GM10248 (cell line): Measurements from ENCODE around the gene DGKI.

Source experiments
- CTCF ChIA-PET: fragments of 300-600 bp; sonication (Branson Sonifier 250); formaldehyde crosslinking; extraction: SDS; loops from one replicate; lab custom pipeline; 2021; ENCODE audit warnings: antibody characterized with exemption; lab: Yijun Ruan, JAX
- POLR2A ChIA-PET: fragments of 350-650 bp; sonication (Branson Sonifier 250); formaldehyde crosslinking; extraction: SDS; loops from one replicate; lab custom pipeline; 2020; ENCODE audit warnings: antibody characterized with exemption; lab: Yijun Ruan, JAX
- DNase-seq: peaks from one replicate; pipeline ENCODE4 v3.0.0; 2012; ENCODE audit errors: extremely low spot score
- TF ChIP-seq, protein P1 (sequence below): IDR thresholded peaks from 2 replicates; pipeline ENCODE4 v1.5.1; 2012; ENCODE audit warnings: mild to moderate bottlenecking, low read depth; ENCODE audit errors: extremely low read depth, missing control alignments, control extremely low read depth

Gene DGKI

DNA sequence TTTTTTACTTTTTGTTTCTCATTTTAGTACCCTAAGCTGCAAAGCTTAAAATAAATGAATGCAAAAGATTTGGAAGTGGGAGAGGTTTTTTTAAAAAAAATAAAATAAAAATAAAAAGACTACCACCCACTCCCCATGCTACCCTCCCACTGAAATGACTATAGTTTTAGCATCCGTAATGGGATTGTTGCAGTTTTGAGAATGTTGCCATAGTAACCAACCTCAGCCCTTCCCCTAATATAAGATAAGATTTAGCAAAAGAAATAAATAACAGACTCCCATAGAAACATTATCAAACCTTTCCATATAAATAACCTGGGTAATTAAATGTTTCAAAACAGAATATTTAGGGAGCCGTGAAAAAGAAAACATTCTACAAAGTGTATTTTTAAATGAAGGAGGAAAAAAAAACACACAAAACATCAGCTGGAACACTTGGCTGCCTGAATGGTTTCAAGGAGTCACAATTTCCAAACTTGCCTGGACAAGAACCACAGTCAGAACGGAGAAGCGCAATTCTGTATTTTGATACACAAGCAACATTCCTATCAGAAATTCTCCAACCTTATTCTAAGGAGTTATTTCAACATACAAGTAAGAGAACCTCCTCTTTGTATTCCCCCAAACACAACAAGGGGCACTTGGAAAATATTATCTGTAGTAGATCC, 57.4 kb downstream of the DGKI start:
- no peak for DNase-seq
- TF ChIP-seq, protein P1, sequence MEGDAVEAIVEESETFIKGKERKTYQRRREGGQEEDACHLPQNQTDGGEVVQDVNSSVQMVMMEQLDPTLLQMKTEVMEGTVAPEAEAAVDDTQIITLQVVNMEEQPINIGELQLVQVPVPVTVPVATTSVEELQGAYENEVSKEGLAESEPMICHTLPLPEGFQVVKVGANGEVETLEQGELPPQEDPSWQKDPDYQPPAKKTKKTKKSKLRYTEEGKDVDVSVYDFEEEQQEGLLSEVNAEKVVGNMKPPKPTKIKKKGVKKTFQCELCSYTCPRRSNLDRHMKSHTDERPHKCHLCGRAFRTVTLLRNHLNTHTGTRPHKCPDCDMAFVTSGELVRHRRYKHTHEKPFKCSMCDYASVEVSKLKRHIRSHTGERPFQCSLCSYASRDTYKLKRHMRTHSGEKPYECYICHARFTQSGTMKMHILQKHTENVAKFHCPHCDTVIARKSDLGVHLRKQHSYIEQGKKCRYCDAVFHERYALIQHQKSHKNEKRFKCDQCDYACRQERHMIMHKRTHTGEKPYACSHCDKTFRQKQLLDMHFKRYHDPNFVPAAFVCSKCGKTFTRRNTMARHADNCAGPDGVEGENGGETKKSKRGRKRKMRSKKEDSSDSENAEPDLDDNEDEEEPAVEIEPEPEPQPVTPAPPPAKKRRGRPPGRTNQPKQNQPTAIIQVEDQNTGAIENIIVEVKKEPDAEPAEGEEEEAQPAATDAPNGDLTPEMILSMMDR, result no peak
- ChIA-PET POLR2A (no interaction called here), CTCF (no interaction called here)

DNA sequence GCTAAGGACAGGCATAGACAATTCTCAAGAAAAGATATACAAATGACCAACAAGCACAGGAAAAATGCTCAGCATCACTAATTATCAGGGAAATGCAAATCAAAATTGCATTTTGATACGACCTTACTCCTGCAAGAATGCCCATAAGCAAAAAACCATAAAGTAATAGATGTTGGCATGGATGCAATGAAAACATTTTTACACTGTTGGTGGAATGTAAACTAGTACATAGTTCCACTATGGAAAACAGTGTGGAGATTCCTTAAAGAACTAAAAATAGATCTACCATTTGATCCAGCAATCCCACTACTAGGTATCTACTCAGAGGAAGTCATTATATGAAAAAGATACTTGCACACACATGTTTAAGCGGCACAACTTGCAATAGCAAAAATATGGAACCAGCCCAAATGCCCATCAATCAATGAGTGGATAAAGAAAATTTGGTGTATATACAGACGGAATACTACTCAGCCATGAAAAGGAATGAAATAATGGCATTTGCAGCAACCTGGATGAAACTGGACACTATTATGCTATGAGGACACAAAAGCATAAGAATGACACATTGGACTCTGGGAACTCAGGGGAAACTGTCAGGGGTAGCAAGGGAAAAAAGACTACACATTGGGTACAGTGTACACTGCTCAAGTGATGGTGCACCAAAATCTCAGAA, 59.3 kb downstream of the DGKI start:
- TF ChIP-seq, protein P1, result no peak
- CTCF ChIA-PET, result no interaction called here
- no peak for DNase-seq
- POLR2A ChIA-PET, result no interaction called here

DNA sequence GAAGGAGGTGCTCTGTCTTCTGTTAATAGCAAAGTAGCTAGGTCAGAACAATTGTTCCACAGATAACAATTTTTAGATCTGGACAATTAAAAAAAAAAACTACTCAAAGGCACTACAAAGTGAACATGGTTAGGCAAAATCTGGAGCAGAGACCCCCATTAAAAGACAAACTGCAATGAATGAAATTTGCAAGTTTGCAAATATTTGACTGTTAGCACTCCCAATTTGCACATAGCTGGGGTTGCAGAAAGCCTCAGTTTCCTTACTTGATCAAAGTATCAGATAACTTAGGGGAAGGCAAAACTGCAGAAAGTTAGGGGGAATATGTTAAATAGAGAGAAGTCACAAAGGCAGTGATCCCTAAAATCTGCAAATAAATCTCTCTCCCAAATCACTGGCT, 68.3 kb downstream of the DGKI start:
- no peak for DNase-seq
- ChIA-PET POLR2A (interaction anchor here (0.6 kb wide), 1 partner anchor 65 kb away, joined by 3 read pairs; no protein-coding TSS in a partner anchor), CTCF (interaction anchor here (1.2 to 1.7 kb wide), 4 partner anchors 12 to 124 kb away, joined by 3 to 5 read pairs (median 4); no protein-coding TSS in a partner anchor)
- TF ChIP-seq, protein P1, result no peak

DNA sequence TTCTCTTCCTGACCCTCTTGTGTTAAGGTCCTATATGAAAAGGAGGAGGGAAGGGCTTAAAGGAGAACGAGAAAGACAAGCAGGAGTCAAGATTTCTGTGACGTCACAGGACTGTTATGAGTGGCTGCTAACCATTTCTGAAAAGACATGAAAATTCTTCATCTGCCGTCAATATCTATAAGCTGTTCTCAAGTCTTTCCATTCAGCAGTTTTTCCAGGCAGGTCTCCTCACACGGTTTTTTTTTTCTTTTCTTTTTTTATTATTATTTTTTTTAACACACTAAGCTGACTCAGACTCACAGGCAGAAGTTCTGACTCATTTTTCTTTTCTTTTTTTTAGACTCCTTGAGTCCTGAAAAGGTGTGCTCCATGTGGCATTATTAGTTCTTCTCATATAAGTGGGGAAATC, 72.0 kb downstream of the DGKI start:
- no peak for DNase-seq
- CTCF ChIA-PET, result interaction anchor here (1.2 to 1.6 kb wide), 2 partner anchors 38 to 118 kb away, joined by 3 to 5 read pairs; no protein-coding TSS in a partner anchor
- TF ChIP-seq, protein P1, result no peak
- POLR2A ChIA-PET, result interaction anchor here (0.6 kb wide), 1 partner anchor 63 kb away, joined by 4 read pairs; no protein-coding TSS in a partner anchor

DNA sequence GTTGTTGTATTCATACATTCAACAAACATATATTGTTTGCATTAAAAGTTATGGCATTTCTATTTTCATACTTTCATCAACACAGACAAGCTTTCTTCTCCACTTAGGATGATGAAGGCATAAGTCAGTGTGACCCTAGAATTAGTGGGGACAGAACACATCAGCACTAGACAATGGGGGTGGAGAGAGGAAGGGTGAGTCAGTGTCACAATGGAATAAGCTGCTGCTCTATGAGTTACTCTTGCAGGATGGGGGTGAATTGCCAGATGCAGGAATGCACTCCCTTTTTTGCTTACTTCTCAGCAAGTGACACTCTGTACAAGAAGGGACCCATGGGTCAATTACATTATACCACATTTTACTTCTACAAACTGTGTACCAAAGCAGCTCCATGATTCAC, 74.0 kb downstream of the DGKI start:
- CTCF ChIA-PET, result interaction anchor here (0.6 to 1.7 kb wide), 4 partner anchors 10 to 117 kb away, joined by 3 to 5 read pairs (median 4); no protein-coding TSS in a partner anchor
- TF ChIP-seq, protein P1, result no peak
- no peak for DNase-seq
- POLR2A ChIA-PET, result no interaction called here

DNA sequence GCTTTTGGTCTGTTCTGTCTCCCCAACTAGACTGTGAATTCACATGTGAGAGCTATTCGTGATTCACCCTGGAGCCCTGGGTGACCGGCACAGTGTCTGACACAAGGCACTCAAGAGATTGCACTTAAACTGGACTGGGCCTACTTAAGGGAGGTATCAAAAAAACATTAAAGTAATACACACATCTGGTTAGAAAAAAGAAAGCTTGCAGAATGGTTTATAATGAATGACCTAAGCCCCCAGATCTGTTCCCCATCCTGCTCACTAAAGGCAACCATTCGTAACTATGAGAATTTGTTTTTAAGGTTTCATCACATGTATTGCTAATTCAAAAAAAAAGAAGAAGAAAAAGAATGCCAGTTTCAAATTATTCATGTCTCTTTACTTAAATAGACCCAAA, 74.5 kb downstream of the DGKI start:
- TF ChIP-seq, protein P1, result no peak
- CTCF ChIA-PET, result interaction anchor here (0.6 to 1.7 kb wide), 4 partner anchors 9 to 116 kb away, joined by 3 to 5 read pairs (median 4); no protein-coding TSS in a partner anchor
- DNase-seq, result no peak
- POLR2A ChIA-PET, result no interaction called here
